PC-9 (cell line): ENCODE results near the gene COIL.

ENCODE experiments used
- EZH2 ChIP-seq: fragments of 200-600 bp; sonication (generic); IDR thresholded peaks from 2 replicates; pipeline ENCODE4 v1.8.0; 2017; ENCODE audit warnings: antibody characterized with exemption, low read depth
- TF ChIP-seq, protein P1 (sequence below): fragments of 200-600 bp; sonication (generic); conservative IDR thresholded peaks from 2 replicates; pipeline ENCODE4 v1.6.1; 2017; ENCODE audit warnings: mixed run types, antibody characterized with exemption, mild to moderate bottlenecking, moderate library complexity

DNA sequence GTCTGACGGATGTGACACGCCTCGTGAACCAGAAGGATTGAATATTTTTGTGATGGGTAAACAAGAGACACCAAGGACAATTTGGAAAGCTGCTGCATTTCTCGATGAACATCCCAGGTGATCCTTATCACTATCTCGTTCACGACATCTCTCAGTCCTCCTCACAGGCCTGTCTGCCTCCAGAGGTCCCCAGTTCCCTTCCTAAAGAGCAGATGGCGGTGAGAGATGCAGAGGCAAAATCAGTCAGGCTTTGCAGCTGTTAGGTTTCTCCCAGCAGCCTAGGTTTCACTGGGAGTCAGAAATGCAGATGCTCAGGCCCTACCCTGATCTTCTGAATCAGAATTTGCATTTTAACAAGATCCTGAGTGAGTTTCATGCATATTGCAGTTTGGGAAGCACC, 40.7 kb upstream of the COIL start:
- no peak for TF ChIP-seq EZH2
- TF ChIP-seq, protein P1, sequence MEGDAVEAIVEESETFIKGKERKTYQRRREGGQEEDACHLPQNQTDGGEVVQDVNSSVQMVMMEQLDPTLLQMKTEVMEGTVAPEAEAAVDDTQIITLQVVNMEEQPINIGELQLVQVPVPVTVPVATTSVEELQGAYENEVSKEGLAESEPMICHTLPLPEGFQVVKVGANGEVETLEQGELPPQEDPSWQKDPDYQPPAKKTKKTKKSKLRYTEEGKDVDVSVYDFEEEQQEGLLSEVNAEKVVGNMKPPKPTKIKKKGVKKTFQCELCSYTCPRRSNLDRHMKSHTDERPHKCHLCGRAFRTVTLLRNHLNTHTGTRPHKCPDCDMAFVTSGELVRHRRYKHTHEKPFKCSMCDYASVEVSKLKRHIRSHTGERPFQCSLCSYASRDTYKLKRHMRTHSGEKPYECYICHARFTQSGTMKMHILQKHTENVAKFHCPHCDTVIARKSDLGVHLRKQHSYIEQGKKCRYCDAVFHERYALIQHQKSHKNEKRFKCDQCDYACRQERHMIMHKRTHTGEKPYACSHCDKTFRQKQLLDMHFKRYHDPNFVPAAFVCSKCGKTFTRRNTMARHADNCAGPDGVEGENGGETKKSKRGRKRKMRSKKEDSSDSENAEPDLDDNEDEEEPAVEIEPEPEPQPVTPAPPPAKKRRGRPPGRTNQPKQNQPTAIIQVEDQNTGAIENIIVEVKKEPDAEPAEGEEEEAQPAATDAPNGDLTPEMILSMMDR: no peak
